K562 (cell line): ENCODE measurements around the gene MAD1L1. TPM values are rescaled to one million over a fixed set of nuclear protein-coding genes. Genes with fewer than 3 reads are reported as not detected.

Experiments
- ATAC-seq: fragments of 200-7000 bp; cut with Tn5 transposase; 3 replicates; pipeline ENCODE4 v1.9.1; 2020; ENCODE audit warnings: moderate library complexity
- BruUV-seq: library from RNA; stranded (reverse); fragments of 400-500 nt; replicated peaks from 2 replicates; lab custom pipeline; 2021; lab: Mats Ljungman, UMichigan
- CTCF ChIA-PET: fragments of 300-600 bp; formaldehyde crosslinking; extraction: SDS; loops from one replicate; lab custom pipeline; 2021; ENCODE audit warnings: low intra/inter-chr PET ratio; lab: Yijun Ruan, JAX
- POLR2A ChIA-PET: fragments of 300-600, 350-650 bp; sonication (Branson Sonifier 250); formaldehyde crosslinking; extraction: SDS; loops from one replicate; lab custom pipeline; 2021; ENCODE audit warnings: antibody characterized with exemption, inconsistent platforms; lab: Yijun Ruan, JAX
- DNase-seq, 4 experiments: peaks; one replicate each; pipeline versions ENCODE4 v3.0.0 to v3.0.0-alpha.2; 2011 to 2018; ENCODE audit warnings: low spot score in 3 of 4, mixed read lengths in 3 of 4; ENCODE audit errors: extremely low read depth in 1 of 4
- FAIRE-seq: peaks from 2 replicates; lab custom pipeline; 2011; peaks lifted over from hg19 to GRCh38; lab: Jason Lieb, UNC
- H2AFZ ChIP-seq: 2 replicates; pipeline ENCODE4 v1.6.0; 2011; ENCODE audit warnings: low read depth, low read length, control low read depth, inconsistent platforms
- H3K27ac ChIP-seq: fragments of 200-600 bp; 3 replicates; pipeline ENCODE4 v1.8.0; 2011; ENCODE audit warnings: low read depth, mild to moderate bottlenecking, control low read depth, inconsistent platforms, low read length, moderate library complexity, mixed read lengths; ENCODE audit errors: extremely low read depth
- H3K27me3 ChIP-seq, 2 experiments: fragments of 300-600 bp in 1 of 2; 2 replicates in 1 of 2; 3 replicates in 1 of 2; pipeline versions ENCODE4 v1.6.0 to v1.8.0; 2011; ENCODE audit warnings: inconsistent platforms in 2 of 2, low read length in 2 of 2, mild to moderate bottlenecking in 1 of 2, mixed read lengths in 1 of 2, moderate library complexity in 1 of 2; ENCODE audit not compliant: control insufficient read depth in 2 of 2, insufficient read depth in 2 of 2
- H3K36me3 ChIP-seq: fragments of 300-600 bp; 3 replicates; pipeline ENCODE4 v1.8.0; 2011; ENCODE audit warnings: mild to moderate bottlenecking, low read length, inconsistent platforms; ENCODE audit not compliant: control insufficient read depth, insufficient read depth
- H3K4me1 ChIP-seq, 2 experiments: fragments of 200-600 bp in 1 of 2; replicated peaks in 1 of 2; 2 replicates in 1 of 2; 3 replicates in 1 of 2; pipeline versions ENCODE4 v1.5.1 to v1.8.0; 2011; ENCODE audit warnings: inconsistent platforms in 2 of 2, low read length in 2 of 2, mild to moderate bottlenecking in 1 of 2, mixed read lengths in 1 of 2, moderate library complexity in 1 of 2; ENCODE audit not compliant: control insufficient read depth in 2 of 2, insufficient read depth in 2 of 2
- H3K4me2 ChIP-seq: 2 replicates; pipeline ENCODE4 v1.6.1; 2011; ENCODE audit warnings: low read length, control low read depth, inconsistent platforms, mixed read lengths; ENCODE audit not compliant: insufficient read depth
- H3K4me3 ChIP-seq: fragments of 200-600 bp; sonication (generic), shearing (Covaris generic); 2 replicates; pipeline ENCODE4 v1.5.1; 2016; ENCODE audit warnings: control low read depth, inconsistent platforms
- H3K79me2 ChIP-seq: fragments of 200-600 bp; 3 replicates; pipeline ENCODE4 v1.8.0; 2011; ENCODE audit warnings: low read length, inconsistent platforms; ENCODE audit not compliant: control insufficient read depth, insufficient read depth
- H3K9ac ChIP-seq, 2 experiments: 2 replicates each; pipeline versions ENCODE4 v1.6.0 to v1.6.1; 2011; ENCODE audit warnings: low read depth in 2 of 2, low read length in 2 of 2, control low read depth in 1 of 2, inconsistent platforms in 1 of 2, mild to moderate bottlenecking in 1 of 2, mixed read lengths in 1 of 2; ENCODE audit not compliant: insufficient read depth in 1 of 2
- H3K9me1 ChIP-seq: one replicate; pipeline ENCODE4 v1.6.0; 2011; ENCODE audit warnings: inconsistent platforms, mild to moderate bottlenecking, low read length, moderate library complexity; ENCODE audit not compliant: control insufficient read depth, insufficient read depth
- H3K9me3 ChIP-seq: replicated peaks from 2 replicates; pipeline ENCODE4 v1.5.1; 2011; ENCODE audit warnings: low read depth, low read length, inconsistent platforms; ENCODE audit not compliant: control insufficient read depth, insufficient read depth
- H4K20me1 ChIP-seq: replicated peaks from 2 replicates; pipeline ENCODE4 v1.6.1; 2011; ENCODE audit warnings: low read length, inconsistent platforms, mixed read lengths; ENCODE audit not compliant: control insufficient read depth, insufficient read depth
- CBX8 ChIP-seq: fragments of 200-600 bp; sonication (generic); IDR thresholded peaks from 2 replicates; pipeline ENCODE4 v1.6.1; 2012; ENCODE audit warnings: borderline replicate concordance, mixed run types, low read depth, mild to moderate bottlenecking, moderate library complexity, mixed read lengths, low read length, control low read depth, inconsistent platforms; ENCODE audit not compliant: poor library complexity, severe bottlenecking; ENCODE audit errors: extremely low read depth
- DNMT1 ChIP-seq: fragments of 450-650 bp; IDR thresholded peaks from 2 replicates; pipeline ENCODE4 v1.6.1; 2016; ENCODE audit warnings: antibody characterized with exemption, mild to moderate bottlenecking
- FOXJ2 ChIP-seq: fragments of 200-800 bp; sonication (Bioruptor generic); IDR thresholded peaks from 2 replicates; pipeline ENCODE4 v1.6.1; 2016; ENCODE audit warnings: missing genetic modification characterization, missing compliant biosample characterization
- KAT7 ChIP-seq: sonication (generic); formaldehyde crosslinking; IDR thresholded peaks from 2 replicates; pipeline ENCODE4 v1.8.0; 2022; ENCODE audit warnings: missing genetic modification reagents, mild to moderate bottlenecking, borderline replicate concordance
- MED1 ChIP-seq: sonication (generic); formaldehyde crosslinking; IDR thresholded peaks from 2 replicates; pipeline ENCODE4 v1.8.1; 2023; ENCODE audit warnings: missing genetic modification reagents, borderline replicate concordance
- MYC ChIP-seq, 2 experiments: fragments of 250-450 bp in 1 of 2; sonication (Bioruptor Pico) in 1 of 2; IDR thresholded peaks; 2 replicates each; pipeline versions ENCODE4 v1.5.1 to v1.6.1; 2012 to 2021; ENCODE audit warnings: low read depth in 2 of 2, borderline replicate concordance in 1 of 2, improper control_type of control experiment in 1 of 2, low read length in 1 of 2, mild to moderate bottlenecking in 1 of 2, moderate library complexity in 1 of 2
- NCOA6 ChIP-seq: fragments of 450-650 bp; IDR thresholded peaks from 2 replicates; pipeline ENCODE4 v1.6.1; 2017; ENCODE audit warnings: mild to moderate bottlenecking
- PURB ChIP-seq: sonication (generic); formaldehyde crosslinking; IDR thresholded peaks from 2 replicates; pipeline ENCODE4 v1.9.0; 2021; ENCODE audit warnings: low read depth, mild to moderate bottlenecking, missing genetic modification reagents
- TBP ChIP-seq: optimal IDR thresholded peaks from 2 replicates; pipeline ENCODE3; 2011; ENCODE audit warnings: low read depth, low read length, improper control_type of control experiment
- THRAP3 ChIP-seq: fragments of 450-650 bp; IDR thresholded peaks from 2 replicates; pipeline ENCODE4 v1.6.1; 2016; ENCODE audit warnings: mild to moderate bottlenecking, inconsistent platforms, borderline replicate concordance
- WGBS: fragments of 100-300 bp; shearing (Covaris generic); methylation state at CpG from one replicate; pipeline ENCODE4 v1.1.6; 2016; ENCODE audit warnings: low coverage, mixed read lengths; ENCODE audit not compliant: insufficient coverage; ENCODE audit errors: missing lambda C conversion rate; 5-methylcytosine and 5-hydroxymethylcytosine counted together
- in situ Hi-C: fragments of 300-500 bp; cut with MboI; formaldehyde crosslinking; loops from 4 replicates; pipeline ENCODE4 v1.15.0; 2018; ENCODE audit warnings: inconsistent platforms, mixed read lengths
- intact Hi-C: fragments of 100-400 bp; cut with micrococcal nuclease; formaldehyde crosslinking; loops from 2 replicates; pipeline ENCODE4 v1.14.2; 2022
- polyA plus RNA-seq, 8 experiments: library from polyadenylated mRNA; depleted of rRNA in 4 of 8; stranded (reverse) in 5 of 8; unstranded in 3 of 8; fragments of >200 nt; fragmentation: Nextera tagmentation in 2 of 8; fragmentation: Illumina TruSeq in 1 of 8; extraction: Ambion mirVana in 2 of 8; extraction: Trizol in 1 of 8; gene quantifications; 2 replicates each; pipeline versions ENCODE4 v1.2.1 to v1.2.3, GENCODE V29; 2011 to 2014; ENCODE audit warnings: inconsistent platforms in 1 of 8, missing spikeins in 1 of 8
- total RNA-seq, 7 experiments: library from RNA; depleted of rRNA in 6 of 7; stranded (reverse); fragments of >200 nt in 6 of 7; fragmentation: Illumina TruSeq in 2 of 7; extraction: Trizol in 2 of 7; gene quantifications; 2 replicates each; pipeline versions ENCODE4 v1.2.1 to v1.2.3, GENCODE V29; 2011 to 2021; ENCODE audit warnings: low replicate concordance in 1 of 7
- TF ChIP-seq, protein P1 (sequence below), 2 experiments: fragments of 450-650 bp; IDR thresholded peaks; 2 replicates each; pipeline ENCODE4 v1.6.1; 2018; ENCODE audit warnings: mild to moderate bottlenecking in 2 of 2, low read depth in 1 of 2; ENCODE audit not compliant: partially characterized antibody in 2 of 2
- TF ChIP-seq, protein P2 (sequence below): sonication (generic); formaldehyde crosslinking; IDR thresholded peaks from 2 replicates; pipeline ENCODE4 v1.8.0; 2022; ENCODE audit warnings: mild to moderate bottlenecking, missing genetic modification reagents, borderline replicate concordance
- TF ChIP-seq, protein P3 (sequence below): fragments of 250-450 bp; sonication (Bioruptor Pico); IDR thresholded peaks from 2 replicates; pipeline ENCODE4 v1.5.0; 2021

Gene MAD1L1
- total and polyA plus RNA-seq, 9 of the 15 experiments (the other 6 are each of a cell fraction or from before 2014, with no cell fraction given), result 1.7 to 89.7 (median 18.0) TPM

DNA sequence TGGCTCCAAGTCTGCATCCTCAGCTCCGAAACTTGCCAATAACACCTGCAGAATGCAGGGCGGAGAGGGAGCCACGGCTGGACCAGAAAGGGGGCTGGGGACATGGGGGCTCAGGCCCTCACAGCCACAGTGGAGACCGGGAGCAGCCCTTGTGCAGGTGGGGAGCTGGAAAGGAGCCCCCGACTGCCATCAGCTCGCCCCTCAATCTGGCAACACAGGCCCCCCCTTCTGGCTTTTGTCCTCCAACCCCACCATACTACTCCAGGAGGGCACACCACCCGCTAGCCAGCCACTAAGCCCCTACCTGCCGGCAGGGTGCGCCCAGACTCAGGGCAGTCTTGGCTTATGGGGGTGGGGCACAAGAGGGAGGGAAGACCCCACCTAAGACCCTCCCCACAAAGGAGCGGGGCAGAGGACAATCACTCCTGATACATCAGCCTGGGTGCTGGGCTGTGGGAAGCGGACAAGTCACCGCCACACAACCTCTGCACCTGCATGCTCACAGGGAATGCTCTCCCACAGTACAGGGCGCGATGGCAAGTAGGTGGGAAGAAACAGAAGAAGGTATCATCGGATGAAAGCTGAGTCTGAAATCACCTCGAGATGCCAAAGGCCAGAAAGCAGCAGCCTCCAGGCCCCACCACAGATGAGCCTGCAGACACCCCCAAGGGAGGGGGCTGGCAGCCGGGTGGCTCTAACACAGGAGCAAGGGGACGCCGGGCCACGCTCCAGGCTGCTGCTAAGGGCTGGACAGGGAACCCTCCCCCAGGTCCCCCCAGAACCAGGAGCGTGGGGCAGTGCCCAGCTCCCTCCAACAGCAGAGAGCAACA is 297.4 kb downstream of the MAD1L1 start:
- Histone ChIP-seq H2AFZ (no peak overlapping the region), H4K20me1 (no peaks in the 10 kb centered on the region), H3K9me3 (peaks cover 2% of the 10 kb centered on the region; the same call in 1 of the 2 replicates), H3K27me3 (no peaks in the 10 kb centered on the region), H3K4me2 (no peak overlapping the region), H3K27ac (no peak overlapping the region), H3K36me3 (no peaks in the 10 kb centered on the region), H3K9ac (no peak overlapping the region), H3K9me1 (no peaks in the 10 kb centered on the region), H3K4me3 (no peak overlapping the region), H3K4me1 (peaks cover 0 to 22% of the 10 kb centered on the region in 2 experiments; a peak in 2 of 5 replicates), H3K79me2 (no peaks in the 10 kb centered on the region)
- intact Hi-C loops (no loop called here), in situ Hi-C loops (no loop called here)
- 90% methylated on average over 19 of the region's 21 CpGs for WGBS
- no peak for FAIRE-seq
- POLR2A ChIA-PET, result no interaction called here
- no peak for DNase-seq
- CTCF ChIA-PET, result no interaction called here
- BruUV-seq, result no TSS peak
- no peak for ATAC-seq
- TF ChIP-seq, protein P1, sequence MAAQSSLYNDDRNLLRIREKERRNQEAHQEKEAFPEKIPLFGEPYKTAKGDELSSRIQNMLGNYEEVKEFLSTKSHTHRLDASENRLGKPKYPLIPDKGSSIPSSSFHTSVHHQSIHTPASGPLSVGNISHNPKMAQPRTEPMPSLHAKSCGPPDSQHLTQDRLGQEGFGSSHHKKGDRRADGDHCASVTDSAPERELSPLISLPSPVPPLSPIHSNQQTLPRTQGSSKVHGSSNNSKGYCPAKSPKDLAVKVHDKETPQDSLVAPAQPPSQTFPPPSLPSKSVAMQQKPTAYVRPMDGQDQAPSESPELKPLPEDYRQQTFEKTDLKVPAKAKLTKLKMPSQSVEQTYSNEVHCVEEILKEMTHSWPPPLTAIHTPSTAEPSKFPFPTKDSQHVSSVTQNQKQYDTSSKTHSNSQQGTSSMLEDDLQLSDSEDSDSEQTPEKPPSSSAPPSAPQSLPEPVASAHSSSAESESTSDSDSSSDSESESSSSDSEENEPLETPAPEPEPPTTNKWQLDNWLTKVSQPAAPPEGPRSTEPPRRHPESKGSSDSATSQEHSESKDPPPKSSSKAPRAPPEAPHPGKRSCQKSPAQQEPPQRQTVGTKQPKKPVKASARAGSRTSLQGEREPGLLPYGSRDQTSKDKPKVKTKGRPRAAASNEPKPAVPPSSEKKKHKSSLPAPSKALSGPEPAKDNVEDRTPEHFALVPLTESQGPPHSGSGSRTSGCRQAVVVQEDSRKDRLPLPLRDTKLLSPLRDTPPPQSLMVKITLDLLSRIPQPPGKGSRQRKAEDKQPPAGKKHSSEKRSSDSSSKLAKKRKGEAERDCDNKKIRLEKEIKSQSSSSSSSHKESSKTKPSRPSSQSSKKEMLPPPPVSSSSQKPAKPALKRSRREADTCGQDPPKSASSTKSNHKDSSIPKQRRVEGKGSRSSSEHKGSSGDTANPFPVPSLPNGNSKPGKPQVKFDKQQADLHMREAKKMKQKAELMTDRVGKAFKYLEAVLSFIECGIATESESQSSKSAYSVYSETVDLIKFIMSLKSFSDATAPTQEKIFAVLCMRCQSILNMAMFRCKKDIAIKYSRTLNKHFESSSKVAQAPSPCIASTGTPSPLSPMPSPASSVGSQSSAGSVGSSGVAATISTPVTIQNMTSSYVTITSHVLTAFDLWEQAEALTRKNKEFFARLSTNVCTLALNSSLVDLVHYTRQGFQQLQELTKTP (IDR thresholded peaks at IDR 0.05; ENCODE audit: low read depth in 1 of 2, partially characterized antibody in 2 of 2), result no peak
- TF ChIP-seq MYC (IDR thresholded peaks at IDR 0.05; ENCODE audit: low read depth, low read length), result no peak
- no peak for TF ChIP-seq MYC (CRISPR knock-in tag; IDR thresholded peaks at IDR 0.05; ENCODE audit: borderline replicate concordance, low read depth)
- TF ChIP-seq, protein P2, sequence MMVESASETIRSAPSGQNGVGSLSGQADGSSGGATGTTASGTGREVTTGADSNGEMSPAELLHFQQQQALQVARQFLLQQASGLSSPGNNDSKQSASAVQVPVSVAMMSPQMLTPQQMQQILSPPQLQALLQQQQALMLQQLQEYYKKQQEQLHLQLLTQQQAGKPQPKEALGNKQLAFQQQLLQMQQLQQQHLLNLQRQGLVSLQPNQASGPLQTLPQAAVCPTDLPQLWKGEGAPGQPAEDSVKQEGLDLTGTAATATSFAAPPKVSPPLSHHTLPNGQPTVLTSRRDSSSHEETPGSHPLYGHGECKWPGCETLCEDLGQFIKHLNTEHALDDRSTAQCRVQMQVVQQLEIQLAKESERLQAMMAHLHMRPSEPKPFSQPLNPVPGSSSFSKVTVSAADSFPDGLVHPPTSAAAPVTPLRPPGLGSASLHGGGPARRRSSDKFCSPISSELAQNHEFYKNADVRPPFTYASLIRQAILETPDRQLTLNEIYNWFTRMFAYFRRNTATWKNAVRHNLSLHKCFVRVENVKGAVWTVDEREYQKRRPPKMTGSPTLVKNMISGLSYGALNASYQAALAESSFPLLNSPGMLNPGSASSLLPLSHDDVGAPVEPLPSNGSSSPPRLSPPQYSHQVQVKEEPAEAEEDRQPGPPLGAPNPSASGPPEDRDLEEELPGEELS (CRISPR knock-in tag), result no peak
- TF ChIP-seq NCOA6, result no peak
- TF ChIP-seq, protein P3, sequence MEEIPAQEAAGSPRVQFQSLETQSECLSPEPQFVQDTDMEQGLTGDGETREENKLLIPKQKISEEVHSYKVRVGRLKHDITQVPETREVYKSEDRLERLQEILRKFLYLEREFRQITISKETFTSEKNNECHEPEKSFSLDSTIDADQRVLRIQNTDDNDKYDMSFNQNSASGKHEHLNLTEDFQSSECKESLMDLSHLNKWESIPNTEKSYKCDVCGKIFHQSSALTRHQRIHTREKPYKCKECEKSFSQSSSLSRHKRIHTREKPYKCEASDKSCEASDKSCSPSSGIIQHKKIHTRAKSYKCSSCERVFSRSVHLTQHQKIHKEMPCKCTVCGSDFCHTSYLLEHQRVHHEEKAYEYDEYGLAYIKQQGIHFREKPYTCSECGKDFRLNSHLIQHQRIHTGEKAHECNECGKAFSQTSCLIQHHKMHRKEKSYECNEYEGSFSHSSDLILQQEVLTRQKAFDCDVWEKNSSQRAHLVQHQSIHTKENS (CRISPR knock-in tag), result no peak
- no peak for TF ChIP-seq FOXJ2 (tag)
- TF ChIP-seq TBP, result no peak
- no peak for TF ChIP-seq CBX8
- no peak for TF ChIP-seq DNMT1
- no peak for TF ChIP-seq MED1 (CRISPR knock-in tag)
- TF ChIP-seq PURB (CRISPR knock-in tag), result no peak
- TF ChIP-seq KAT7 (CRISPR knock-in tag), result no peak
- TF ChIP-seq THRAP3, result no peak
